Islet precursor cell (in vitro differentiated cells): ENCODE measurements around the gene TNS1.

ENCODE experiments used
- DNase-seq: peaks from one replicate; pipeline ENCODE4 v3.0.0-alpha.2; 2018

TNS1 gene

DNA sequence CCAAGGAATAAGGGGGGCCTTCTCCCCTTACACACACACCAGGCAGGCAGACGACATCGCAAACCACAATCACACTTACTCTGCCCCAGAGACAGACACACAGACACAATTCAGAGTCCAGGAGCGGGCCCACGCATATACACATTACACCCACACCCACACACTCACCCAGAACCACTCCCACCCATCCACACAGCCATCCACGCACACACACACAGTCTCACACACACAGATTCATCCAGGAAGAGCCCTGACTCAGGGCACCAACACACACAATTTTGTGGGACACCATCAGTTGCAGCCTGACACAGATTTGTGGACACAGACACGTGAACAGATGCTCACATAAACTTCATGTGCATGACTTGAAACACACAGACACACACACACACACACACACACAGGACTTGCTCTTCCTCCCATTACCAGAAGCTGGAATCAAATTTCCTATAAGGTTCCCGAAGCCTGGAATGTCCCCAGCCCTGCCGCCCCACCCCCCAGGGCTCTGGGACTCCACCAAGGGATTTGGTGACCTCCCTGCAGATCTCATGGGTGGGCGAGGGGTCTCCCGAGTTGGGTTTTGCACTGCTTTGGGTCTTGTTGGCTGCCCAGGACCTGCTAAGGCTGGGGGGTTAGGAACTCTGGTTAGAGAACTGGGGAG is 23.5 kb downstream of the TNS1 start:
- peak; percentile 75 for DNase-seq

DNA sequence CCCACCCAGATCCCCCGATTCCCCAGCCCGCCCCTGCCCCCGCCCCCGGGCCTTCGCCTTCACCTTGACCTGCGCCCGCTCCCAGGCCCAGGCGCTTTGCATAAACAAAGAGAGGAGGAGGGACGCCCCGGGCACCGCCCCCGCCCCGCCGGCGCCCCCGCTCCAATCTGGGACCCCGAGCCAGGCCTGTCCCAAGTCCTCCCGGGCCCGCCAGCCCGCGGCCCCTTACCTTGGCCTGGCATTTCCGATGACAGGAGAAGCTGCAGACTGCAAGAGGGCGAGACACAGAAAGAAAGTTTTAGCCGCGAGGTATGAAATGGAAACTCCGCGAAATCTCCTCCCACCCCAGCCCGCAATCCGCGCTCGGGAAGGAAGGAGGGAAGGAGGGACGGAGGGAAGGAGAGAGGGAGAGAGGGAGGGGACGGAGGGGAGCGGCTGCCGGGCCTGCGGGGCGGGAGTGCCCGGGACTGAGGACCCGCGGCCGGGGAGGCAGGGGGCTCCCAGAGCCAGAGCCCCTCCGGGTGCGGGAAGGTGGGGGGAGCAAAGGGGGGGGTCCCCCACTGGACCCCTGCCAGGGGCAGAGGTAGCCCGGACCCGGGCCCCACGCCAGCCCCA is 24.2 kb downstream of the TNS1 start:
- DNase-seq, result peak; percentile 80

GRCh38 chr2:217977840-217978535 is 24.8 kb downstream of the TNS1 start:
- DNase-seq, result no peak

- DNase-seq, result no peak
Observed at GRCh38 chr2:217976301-217976700, 26.5 kb downstream of the TNS1 start.

GRCh38 chr2:217975626-217976025 is 27.2 kb downstream of the TNS1 start:
- no peak for DNase-seq

- no peak for DNase-seq
Observed at GRCh38 chr2:217974389-217975005, 28.3 kb downstream of the TNS1 start.

GRCh38 chr2:217973008-217973787 is 29.6 kb downstream of the TNS1 start:
- no peak for DNase-seq

DNA sequence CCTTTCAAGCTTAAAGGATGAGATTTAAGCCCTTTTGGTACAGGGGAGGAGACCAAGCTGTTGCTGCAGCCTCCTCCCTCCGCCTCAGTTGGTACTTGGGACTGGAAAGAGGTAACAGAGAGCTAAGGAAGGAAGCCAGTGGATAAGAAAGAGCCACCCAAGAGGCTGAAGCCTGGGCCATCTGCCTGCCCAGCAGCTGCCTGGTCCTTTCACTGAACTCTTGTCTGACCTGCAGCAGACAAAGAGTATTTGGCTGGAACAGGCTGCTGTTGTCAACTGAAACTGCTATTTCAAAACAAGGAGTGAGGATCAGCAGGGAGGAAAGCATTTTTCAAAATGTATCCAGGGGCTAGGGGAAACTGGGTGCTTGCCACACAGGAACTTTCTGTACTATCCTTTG is 30.3 kb downstream of the TNS1 start:
- DNase-seq, result no peak

- no peak for DNase-seq
Observed at GRCh38 chr2:217972037-217972436, 30.8 kb downstream of the TNS1 start.

DNA sequence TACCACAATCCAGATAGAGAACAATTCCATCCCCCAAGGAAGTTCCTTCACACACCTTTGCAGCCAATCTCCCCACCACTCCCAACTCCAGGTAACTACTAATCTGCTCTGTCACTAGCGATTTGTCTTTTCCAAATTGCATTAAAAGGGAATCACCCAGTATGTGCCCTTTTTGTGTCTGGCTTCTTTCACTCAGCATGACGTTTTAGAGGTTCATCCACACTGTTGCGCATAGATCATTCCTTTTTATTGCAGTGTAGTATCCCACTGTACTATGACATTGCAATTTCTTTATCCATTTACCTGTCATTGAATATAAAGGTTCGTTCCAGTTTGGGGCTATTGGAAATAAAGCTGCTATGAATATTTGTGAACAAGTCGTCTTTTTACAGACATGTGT is 31.6 kb downstream of the TNS1 start:
- no peak for DNase-seq

GRCh38 chr2:217970206-217970605 is 32.6 kb downstream of the TNS1 start:
- DNase-seq, result no peak

DNA sequence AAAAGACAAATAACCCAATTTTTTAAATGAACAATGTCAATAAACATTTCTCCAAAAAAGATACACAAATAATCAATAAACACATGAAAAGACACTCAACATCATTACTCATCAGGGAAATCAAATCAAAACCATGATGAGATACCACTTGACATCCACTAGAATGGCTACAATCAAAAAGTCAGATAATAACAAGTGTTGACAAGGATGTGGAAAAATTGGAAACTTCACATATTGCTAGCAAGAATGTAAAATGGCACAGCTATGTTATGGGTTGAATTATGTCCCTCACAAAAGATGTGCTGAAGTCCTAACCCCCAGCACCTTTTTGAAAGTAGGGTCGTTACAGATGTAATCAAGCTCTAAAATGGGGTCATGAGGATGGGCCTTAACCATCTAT is 33.2 kb downstream of the TNS1 start:
- no peak for DNase-seq

DNA sequence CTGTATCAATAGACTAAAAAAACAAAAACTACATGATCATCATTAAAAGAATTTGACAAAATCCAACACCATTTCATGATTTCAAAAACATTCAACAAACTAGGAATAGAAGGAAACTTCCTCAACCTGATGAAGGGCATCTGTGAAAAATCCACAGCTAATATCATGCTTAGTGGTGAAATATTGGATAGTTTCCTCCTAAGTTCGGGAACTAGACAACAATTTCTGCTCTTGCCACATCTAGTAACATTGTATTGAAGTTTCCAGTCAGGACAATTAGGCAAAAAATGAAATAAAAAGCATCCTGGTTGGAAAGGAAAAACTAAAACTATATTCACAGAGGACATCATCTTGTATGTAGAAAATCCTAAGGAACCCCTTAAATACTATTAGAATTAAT is 34.8 kb downstream of the TNS1 start:
- DNase-seq, result no peak

GRCh38 chr2:217966423-217967070 is 36.2 kb downstream of the TNS1 start:
- no peak for DNase-seq

DNA sequence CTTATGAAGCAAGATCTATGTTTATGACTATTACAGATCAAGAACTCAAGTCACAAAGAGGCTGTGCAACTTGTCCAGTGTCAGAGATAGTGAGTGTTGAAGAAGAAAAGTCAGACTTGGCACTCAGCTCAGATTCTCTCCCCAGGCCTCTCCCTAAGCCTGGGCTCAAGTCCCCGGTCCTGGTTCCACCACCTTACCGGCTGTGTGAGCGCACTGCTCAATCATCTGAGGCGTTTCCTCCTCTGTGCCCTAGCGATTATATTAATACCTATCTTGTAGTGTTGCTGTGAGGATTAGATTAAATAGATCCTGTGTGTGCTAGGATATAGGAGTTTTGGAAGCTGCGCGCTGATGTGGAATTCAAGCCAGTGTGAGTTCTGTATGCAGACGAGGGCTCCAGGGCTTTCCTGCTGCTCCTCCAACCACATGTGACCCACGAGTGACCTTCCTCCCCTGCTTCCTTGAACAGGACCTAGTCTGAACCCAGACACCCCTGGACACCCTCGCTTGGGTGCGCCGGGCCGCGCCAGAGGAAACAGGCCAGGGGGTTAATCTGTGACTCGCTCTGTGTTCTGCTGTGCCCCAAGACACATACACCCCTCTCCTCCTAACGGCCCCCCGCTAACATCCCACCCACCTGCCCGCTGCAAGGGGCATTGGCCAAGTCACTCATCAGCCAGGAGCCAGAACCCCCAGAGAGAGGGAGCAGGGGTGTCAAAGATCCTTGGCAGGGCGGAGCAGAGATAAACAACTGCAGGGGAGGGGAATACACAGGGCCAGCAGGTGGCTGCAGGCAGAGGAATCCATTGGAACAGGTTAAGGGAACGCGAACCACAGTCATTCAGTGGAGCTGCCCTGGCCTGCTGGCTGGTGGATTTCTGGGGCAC is 38.3 kb downstream of the TNS1 start:
- no peak for DNase-seq

GRCh38 chr2:217960351-217960750 is 42.4 kb downstream of the TNS1 start:
- no peak for DNase-seq

GRCh38 chr2:217959723-217960122 is 43.1 kb downstream of the TNS1 start:
- peak; percentile 93 for DNase-seq

DNA sequence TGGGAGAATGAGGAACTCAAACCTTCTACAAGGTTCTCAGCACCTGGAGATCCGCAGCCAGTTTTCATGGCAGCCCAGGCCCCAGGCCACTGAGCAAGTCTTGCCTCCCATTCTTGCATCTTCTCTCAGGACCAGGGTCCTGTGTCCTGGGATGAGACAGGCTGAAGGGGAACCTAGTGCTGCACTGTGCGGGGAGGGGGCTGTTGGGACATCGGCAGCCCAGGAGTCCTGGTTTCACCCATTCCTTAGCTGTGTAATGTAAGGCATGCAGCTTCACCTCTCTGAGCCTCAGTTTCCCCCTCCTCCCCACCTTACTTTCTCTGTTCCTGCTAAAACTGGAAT is 43.9 kb downstream of the TNS1 start:
- no peak for DNase-seq

GRCh38 chr2:217958206-217958883 is 44.5 kb downstream of the TNS1 start:
- no peak for DNase-seq

- DNase-seq, result peak; percentile 77
Observed at GRCh38 chr2:217956586-217957457, 46.0 kb downstream of the TNS1 start.
